ENCODE results near the gene PSMD1. TPM values are rescaled to one million over a fixed set of nuclear protein-coding genes. Genes with fewer than 3 reads are reported as not detected.

The PSMD1 gene
- total RNA-seq, 1 experiment from 2014 or later = 133 TPM

DNA sequence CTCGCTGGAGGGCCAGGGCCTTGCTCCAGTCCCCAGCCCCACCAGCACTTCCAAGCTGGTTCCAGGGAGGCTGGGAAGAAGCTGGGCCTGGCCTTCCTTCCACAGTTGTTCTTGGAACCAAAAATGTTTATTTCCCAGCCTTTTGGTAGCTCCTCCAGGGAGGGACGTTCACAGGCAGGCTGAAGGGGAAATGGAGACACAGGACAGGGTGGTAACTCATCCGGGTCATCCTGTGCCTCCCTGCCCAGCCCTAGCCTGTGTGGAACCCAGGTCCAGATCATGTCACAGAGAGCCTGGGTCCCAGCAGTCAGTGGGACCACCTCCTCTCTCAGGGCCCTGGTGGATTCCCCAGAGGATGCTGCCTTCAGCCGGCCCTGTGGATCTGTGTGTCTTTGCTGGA is 129.2 kb downstream of the PSMD1 start:
- RAD21 ChIA-PET (ENCODE audit: low non-redundant PET in 1 of 2, low total read pairs in 2 of 2, uncharacterized antibody in 2 of 2, unreplicated experiment in 2 of 2) = no interaction called here
- POLR2A ChIA-PET = no interaction called here
- TF ChIP-seq FOSL1 (IDR thresholded peaks at IDR 0.05; ENCODE audit: low read depth) (no peak), CBX3 (IDR thresholded peaks at IDR 0.05; ENCODE audit: low read depth) (no peak), EZH2 (IDR thresholded peaks at IDR 0.05) (no peak), POLR2AphosphoS5 (IDR thresholded peaks at IDR 0.05; ENCODE audit: low read depth, low read length) (no peak), ELF1 (IDR thresholded peaks at IDR 0.05; ENCODE audit: borderline replicate concordance, low read depth) (no peak), JUND (IDR thresholded peaks at IDR 0.05) (no peak), CEBPB (IDR thresholded peaks at IDR 0.05; ENCODE audit: low read depth) (no peak), ZNF274 (IDR thresholded peaks at IDR 0.05; ENCODE audit: low read depth, low read length) (no peak), ZFX (IDR thresholded peaks at IDR 0.05) (no peak), TCF7L2 (IDR thresholded peaks at IDR 0.05; ENCODE audit: borderline replicate concordance, extremely low read depth, insufficient read depth, insufficient read length) (no peak)
- TF ChIP-seq, protein P1, sequence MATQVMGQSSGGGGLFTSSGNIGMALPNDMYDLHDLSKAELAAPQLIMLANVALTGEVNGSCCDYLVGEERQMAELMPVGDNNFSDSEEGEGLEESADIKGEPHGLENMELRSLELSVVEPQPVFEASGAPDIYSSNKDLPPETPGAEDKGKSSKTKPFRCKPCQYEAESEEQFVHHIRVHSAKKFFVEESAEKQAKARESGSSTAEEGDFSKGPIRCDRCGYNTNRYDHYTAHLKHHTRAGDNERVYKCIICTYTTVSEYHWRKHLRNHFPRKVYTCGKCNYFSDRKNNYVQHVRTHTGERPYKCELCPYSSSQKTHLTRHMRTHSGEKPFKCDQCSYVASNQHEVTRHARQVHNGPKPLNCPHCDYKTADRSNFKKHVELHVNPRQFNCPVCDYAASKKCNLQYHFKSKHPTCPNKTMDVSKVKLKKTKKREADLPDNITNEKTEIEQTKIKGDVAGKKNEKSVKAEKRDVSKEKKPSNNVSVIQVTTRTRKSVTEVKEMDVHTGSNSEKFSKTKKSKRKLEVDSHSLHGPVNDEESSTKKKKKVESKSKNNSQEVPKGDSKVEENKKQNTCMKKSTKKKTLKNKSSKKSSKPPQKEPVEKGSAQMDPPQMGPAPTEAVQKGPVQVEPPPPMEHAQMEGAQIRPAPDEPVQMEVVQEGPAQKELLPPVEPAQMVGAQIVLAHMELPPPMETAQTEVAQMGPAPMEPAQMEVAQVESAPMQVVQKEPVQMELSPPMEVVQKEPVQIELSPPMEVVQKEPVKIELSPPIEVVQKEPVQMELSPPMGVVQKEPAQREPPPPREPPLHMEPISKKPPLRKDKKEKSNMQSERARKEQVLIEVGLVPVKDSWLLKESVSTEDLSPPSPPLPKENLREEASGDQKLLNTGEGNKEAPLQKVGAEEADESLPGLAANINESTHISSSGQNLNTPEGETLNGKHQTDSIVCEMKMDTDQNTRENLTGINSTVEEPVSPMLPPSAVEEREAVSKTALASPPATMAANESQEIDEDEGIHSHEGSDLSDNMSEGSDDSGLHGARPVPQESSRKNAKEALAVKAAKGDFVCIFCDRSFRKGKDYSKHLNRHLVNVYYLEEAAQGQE (IDR thresholded peaks at IDR 0.05; ENCODE audit: low read depth) = no peak
- TF ChIP-seq, protein P2, sequence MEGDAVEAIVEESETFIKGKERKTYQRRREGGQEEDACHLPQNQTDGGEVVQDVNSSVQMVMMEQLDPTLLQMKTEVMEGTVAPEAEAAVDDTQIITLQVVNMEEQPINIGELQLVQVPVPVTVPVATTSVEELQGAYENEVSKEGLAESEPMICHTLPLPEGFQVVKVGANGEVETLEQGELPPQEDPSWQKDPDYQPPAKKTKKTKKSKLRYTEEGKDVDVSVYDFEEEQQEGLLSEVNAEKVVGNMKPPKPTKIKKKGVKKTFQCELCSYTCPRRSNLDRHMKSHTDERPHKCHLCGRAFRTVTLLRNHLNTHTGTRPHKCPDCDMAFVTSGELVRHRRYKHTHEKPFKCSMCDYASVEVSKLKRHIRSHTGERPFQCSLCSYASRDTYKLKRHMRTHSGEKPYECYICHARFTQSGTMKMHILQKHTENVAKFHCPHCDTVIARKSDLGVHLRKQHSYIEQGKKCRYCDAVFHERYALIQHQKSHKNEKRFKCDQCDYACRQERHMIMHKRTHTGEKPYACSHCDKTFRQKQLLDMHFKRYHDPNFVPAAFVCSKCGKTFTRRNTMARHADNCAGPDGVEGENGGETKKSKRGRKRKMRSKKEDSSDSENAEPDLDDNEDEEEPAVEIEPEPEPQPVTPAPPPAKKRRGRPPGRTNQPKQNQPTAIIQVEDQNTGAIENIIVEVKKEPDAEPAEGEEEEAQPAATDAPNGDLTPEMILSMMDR (IDR thresholded peaks at IDR 0.05 in 2 of 3, conservative IDR thresholded peaks at IDR 0.05 in 1 of 3; ENCODE audit: borderline replicate concordance in 1 of 3, insufficient read depth in 1 of 3, low read depth in 2 of 3, low read length in 2 of 3) = no peak
- CTCF ChIA-PET = no interaction called here
- H2AFZ ChIP-seq (ENCODE audit: low read depth, low read length, poor library complexity, severe bottlenecking) = no peak overlapping the region
- no peaks in the 10 kb centered on the region for H3K79me2 ChIP-seq (ENCODE audit: insufficient read depth, low read length)
- H3K36me3 ChIP-seq (ENCODE audit: control insufficient read depth in 1 of 2, insufficient read depth in 2 of 2, low read length in 2 of 2) = no peaks in the 10 kb centered on the region
- no peak overlapping the region for H3K9ac ChIP-seq (ENCODE audit: low read length)
- peaks cover 2 to 26% of the 10 kb centered on the region in 2 experiments; a peak in 3 of 4 replicates for H3K4me1 ChIP-seq (ENCODE audit: control insufficient read depth in 1 of 2, insufficient read depth in 2 of 2, low read length in 2 of 2)
- intact Hi-C loops (cut with micrococcal nuclease) = no loop called here
- ATAC-seq (no peak), DNase-seq (ENCODE audit: low read depth, low spot score) (no peak)
- H3K9me2 ChIP-seq (ENCODE audit: insufficient read depth) = no peaks in the 10 kb centered on the region
- no peak overlapping the region for H3K27ac ChIP-seq (ENCODE audit: low read depth, low read length)
- H3K4me3 ChIP-seq (replicated peaks in 1 of 2; ENCODE audit: low read depth in 1 of 2, low read length in 2 of 2) = no peak overlapping the region
- no peaks in the 10 kb centered on the region for H4K20me1 ChIP-seq (ENCODE audit: insufficient read depth)
- H3K4me2 ChIP-seq (ENCODE audit: low read length) = no peak overlapping the region
- no peaks in the 10 kb centered on the region for H3K9me3 ChIP-seq (ENCODE audit: control insufficient read depth in 1 of 2, insufficient read depth in 1 of 2, low read depth in 1 of 2, low read length in 2 of 2)
- no peaks in the 10 kb centered on the region for H3K27me3 ChIP-seq (ENCODE audit: insufficient read depth, low read length)
- no TSS peak for BruUV-seq (replicated peaks)
